ENCODE data around the gene NCOA7. TPM values are rescaled to one million over a fixed set of nuclear protein-coding genes. Genes with fewer than 3 reads are reported as not detected.

NCOA7 gene
- total and polyA plus RNA-seq, 12 donors, result 4.2 to 21.3 (median 10.3) TPM

- Histone ChIP-seq H3K9me3 (no peaks in the 10 kb centered on the region), H3K4me1 (peaks cover 3 to 51% (median 19%) of the 10 kb centered on the region in 9 donors), H3K36me3 (peaks cover 0 to 49% (median 0%) of the 10 kb centered on the region in 9 donors), H3K27ac (peak overlapping the region in 8 of 10 donors; percentile 8 to 98 (median 92)), H3K27me3 (peaks cover 0 to 84% (median 0%) of the 10 kb centered on the region in 7 donors), H3K4me3 (peak overlapping the region in 8 of 10 donors; percentile 65 to 87 (median 78))
- TF ChIP-seq, protein P1, sequence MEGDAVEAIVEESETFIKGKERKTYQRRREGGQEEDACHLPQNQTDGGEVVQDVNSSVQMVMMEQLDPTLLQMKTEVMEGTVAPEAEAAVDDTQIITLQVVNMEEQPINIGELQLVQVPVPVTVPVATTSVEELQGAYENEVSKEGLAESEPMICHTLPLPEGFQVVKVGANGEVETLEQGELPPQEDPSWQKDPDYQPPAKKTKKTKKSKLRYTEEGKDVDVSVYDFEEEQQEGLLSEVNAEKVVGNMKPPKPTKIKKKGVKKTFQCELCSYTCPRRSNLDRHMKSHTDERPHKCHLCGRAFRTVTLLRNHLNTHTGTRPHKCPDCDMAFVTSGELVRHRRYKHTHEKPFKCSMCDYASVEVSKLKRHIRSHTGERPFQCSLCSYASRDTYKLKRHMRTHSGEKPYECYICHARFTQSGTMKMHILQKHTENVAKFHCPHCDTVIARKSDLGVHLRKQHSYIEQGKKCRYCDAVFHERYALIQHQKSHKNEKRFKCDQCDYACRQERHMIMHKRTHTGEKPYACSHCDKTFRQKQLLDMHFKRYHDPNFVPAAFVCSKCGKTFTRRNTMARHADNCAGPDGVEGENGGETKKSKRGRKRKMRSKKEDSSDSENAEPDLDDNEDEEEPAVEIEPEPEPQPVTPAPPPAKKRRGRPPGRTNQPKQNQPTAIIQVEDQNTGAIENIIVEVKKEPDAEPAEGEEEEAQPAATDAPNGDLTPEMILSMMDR (IDR thresholded peaks at IDR 0.05), result no peak
- intact Hi-C loops (cut with DNase I), result loop anchor here in 5 of 10 donors (2.0 to 10.0 kb wide), 5 partner anchors 167 to 602 kb away; partner anchors contain the start of gene TPD52L1 (in 2 of the 5)
- no peak for DNase-seq
- ATAC-seq, result no peak
Measured at GRCh38 chr6:125753937-125754259, 36.9 kb upstream of the NCOA7 start.

- intact Hi-C loops (cut with DNase I), result loop anchor here in 4 of 10 donors (5.0 to 10.0 kb wide), 4 partner anchors 167 to 602 kb away; partner anchors contain the start of gene TPD52L1 (in 2 of the 4)
- WGBS, 2 donors, result 44 to 65% methylated on average over 2 of the region's 2 CpGs
- Histone ChIP-seq H3K27ac (peak overlapping the region in 6 of 10 donors; percentile 10 to 98 (median 80)), H3K36me3 (peaks cover 0 to 56% (median 3%) of the 10 kb centered on the region in 9 donors), H3K4me3 (peak overlapping the region in 4 of 10 donors; percentile 12 to 86 (median 80)), H3K27me3 (peaks cover 0 to 80% (median 0%) of the 10 kb centered on the region in 7 donors), H3K9me3 (no peaks in the 10 kb centered on the region), H3K4me1 (peaks cover 3 to 56% (median 23%) of the 10 kb centered on the region in 9 donors)
- TF ChIP-seq, protein P1 (IDR thresholded peaks at IDR 0.05), result no peak
- ATAC-seq, result no peak
- no peak for DNase-seq
Measured at GRCh38 chr6:125754566-125754965, 36.2 kb upstream of the NCOA7 start.

DNA sequence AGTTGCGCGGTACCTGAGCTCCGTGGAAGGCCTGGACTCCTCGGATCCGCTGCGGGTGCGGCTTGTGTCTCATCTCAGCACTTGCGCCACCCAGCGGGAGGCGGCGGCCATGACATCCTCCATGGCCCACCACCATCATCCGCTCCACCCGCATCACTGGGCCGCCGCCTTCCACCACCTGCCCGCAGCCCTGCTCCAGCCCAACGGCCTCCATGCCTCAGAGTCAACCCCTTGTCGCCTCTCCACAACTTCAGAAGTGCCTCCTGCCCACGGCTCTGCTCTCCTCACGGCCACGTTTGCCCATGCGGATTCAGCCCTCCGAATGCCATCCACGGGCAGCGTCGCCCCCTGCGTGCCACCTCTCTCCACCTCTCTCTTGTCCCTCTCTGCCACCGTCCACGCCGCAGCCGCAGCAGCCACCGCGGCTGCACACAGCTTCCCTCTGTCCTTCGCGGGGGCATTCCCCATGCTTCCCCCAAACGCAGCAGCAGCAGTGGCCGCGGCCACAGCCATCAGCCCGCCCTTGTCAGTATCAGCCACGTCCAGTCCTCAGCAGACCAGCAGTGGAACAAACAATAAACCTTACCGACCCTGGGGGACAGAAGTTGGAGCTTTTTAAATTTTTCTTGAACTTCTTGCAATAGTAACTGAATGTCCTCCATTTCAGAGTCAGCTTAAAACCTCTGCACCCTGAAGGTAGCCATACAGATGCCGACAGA is 31.4 kb upstream of the NCOA7 start:
- peak; percentile 18 to 73 (median 53) for ATAC-seq

DNA sequence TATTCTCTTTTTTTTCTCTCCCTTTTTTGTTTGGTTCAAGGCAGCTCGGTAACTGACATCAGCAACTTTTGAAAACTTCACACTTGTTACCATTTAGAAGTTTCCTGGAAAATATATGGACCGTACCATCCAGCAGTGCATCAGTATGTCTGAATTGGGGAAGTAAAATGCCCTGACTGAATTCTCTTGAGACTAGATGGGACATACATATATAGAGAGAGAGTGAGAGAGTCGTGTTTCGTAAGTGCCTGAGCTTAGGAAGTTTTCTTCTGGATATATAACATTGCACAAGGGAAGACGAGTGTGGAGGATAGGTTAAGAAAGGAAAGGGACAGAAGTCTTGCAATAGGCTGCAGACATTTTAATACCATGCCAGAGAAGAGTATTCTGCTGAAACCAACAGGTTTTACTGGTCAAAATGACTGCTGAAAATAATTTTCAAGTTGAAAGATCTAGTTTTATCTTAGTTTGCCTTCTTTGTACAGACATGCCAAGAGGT is 30.8 kb upstream of the NCOA7 start:
- peak overlapping the region in 1 of 10 donors; percentile 6 for H3K4me3 ChIP-seq
- intact Hi-C loops (cut with DNase I), result loop anchor here in 5 of 10 donors (10.0 kb wide), 3 partner anchors 175 to 605 kb away; partner anchors contain the start of gene TPD52L1 (in 4 of the 5)

More for the DNA sequence above, 31.4 kb upstream of the NCOA7 start:
- Histone ChIP-seq H3K4me1 (peaks cover 3 to 65% (median 18%) of the 10 kb centered on the region in 9 donors), H3K9me3 (no peaks in the 10 kb centered on the region), H3K36me3 (peaks cover 0 to 75% (median 3%) of the 10 kb centered on the region in 9 donors), H3K27me3 (peaks cover 0 to 50% (median 0%) of the 10 kb centered on the region in 7 donors), H3K27ac (peak overlapping the region in 6 of 10 donors; percentile 20 to 46 (median 34)), H3K4me3 (peak overlapping the region in 2 of 10 donors; percentile 4 to 6)
- TF ChIP-seq, protein P1 (IDR thresholded peaks at IDR 0.05), result peak in 8 of 9 donors; percentile 21 to 49 (median 42)
- WGBS, 2 donors, result 68 to 79% methylated on average over 42 of the region's 42 CpGs
- intact Hi-C loops (cut with DNase I), result loop anchor here in 1 of 10 donors (10.0 kb wide), 1 partner anchor 605 kb away; the partner anchor contains the start of gene TPD52L1
- DNase-seq, result peak in 1 of 2 donors; percentile 25

More for the DNA sequence above, 30.8 kb upstream of the NCOA7 start:
- no peak for ATAC-seq
- WGBS, 2 donors, result 53 to 68% methylated on average over 5 of the region's 5 CpGs
- TF ChIP-seq, protein P1 (IDR thresholded peaks at IDR 0.05), result no peak
- no peak for DNase-seq
- peaks cover 3 to 61% (median 17%) of the 10 kb centered on the region in 9 donors for H3K4me1 ChIP-seq
- peaks cover 0 to 69% (median 3%) of the 10 kb centered on the region in 9 donors for H3K36me3 ChIP-seq
- peak overlapping the region in 9 of 10 donors; percentile 3 to 55 (median 32) for H3K27ac ChIP-seq
- H3K27me3 ChIP-seq, result peaks cover 0 to 43% (median 0%) of the 10 kb centered on the region in 7 donors
- H3K9me3 ChIP-seq, result no peaks in the 10 kb centered on the region
